ENCODE data around the gene SHOX. TPM values are rescaled to one million over a fixed set of nuclear protein-coding genes. Genes with fewer than 3 reads are reported as not detected.

SHOX gene
- total RNA-seq, 1 donor from 2014 or later: not detected

- Mint-ChIP-seq H3K27me3 (ENCODE audit: insufficient read depth, low read depth) (peaks cover 37% of the 10 kb centered on the region), H3K4me3 (no peak overlapping the region)
Observed at GRCh38 chrX:646228-646495, 15.6 kb downstream of the SHOX start.

GRCh38 chrX:646796-647195 lies 16.2 kb downstream of the SHOX start:
- H3K4me3 ChIP-seq: no peak overlapping the region
- no peaks in the 10 kb centered on the region for H3K79me2 ChIP-seq (ENCODE audit: low read depth)
- peaks cover 9% of the 10 kb centered on the region for H3K4me1 ChIP-seq
- H3K9ac ChIP-seq: no peak overlapping the region
- no peak overlapping the region for H3K4me2 ChIP-seq
- H3K9me3 ChIP-seq (ENCODE audit: low read depth): no peaks in the 10 kb centered on the region
- no peak for DNase-seq (ENCODE audit: low spot score)
- Mint-ChIP-seq H3K4me3 (no peak overlapping the region), H3K36me3 (no peaks in the 10 kb centered on the region), H3K4me1 (peaks cover 8% of the 10 kb centered on the region), H3K27me3 (ENCODE audit: insufficient read depth, low read depth) (peaks cover 32% of the 10 kb centered on the region), H3K27ac (no peak overlapping the region), H3K9me3 (no peaks in the 10 kb centered on the region)
- H3K27ac ChIP-seq: no peak overlapping the region
- no peaks in the 10 kb centered on the region for H3F3A ChIP-seq (ENCODE audit: low read depth)
- no peaks in the 10 kb centered on the region for H3K36me3 ChIP-seq
- peaks cover 18% of the 10 kb centered on the region for H4K20me1 ChIP-seq (ENCODE audit: low read depth)
- peaks cover 82% of the 10 kb centered on the region for H3K27me3 ChIP-seq
- no peak overlapping the region for H2AFZ ChIP-seq (replicated peaks)
- TF ChIP-seq CTCF (IDR thresholded peaks at IDR 0.05): no peak
- no peak for TF ChIP-seq EZH2 (IDR thresholded peaks at IDR 0.05)
- no peak for TF ChIP-seq EZH2phosphoT487 (IDR thresholded peaks at IDR 0.05)

More at GRCh38 chrX:646228-646495, 15.6 kb downstream of the SHOX start:
- Histone ChIP-seq H4K20me1 (ENCODE audit: low read depth) (peaks cover 25% of the 10 kb centered on the region), H3K9ac (no peak overlapping the region), H3K4me2 (no peak overlapping the region), H3K27me3 (peaks cover 84% of the 10 kb centered on the region), H2AFZ (replicated peaks) (no peak overlapping the region), H3K9me3 (ENCODE audit: low read depth) (no peaks in the 10 kb centered on the region), H3K4me1 (peaks cover 9% of the 10 kb centered on the region), H3K4me3 (no peak overlapping the region), H3K36me3 (no peaks in the 10 kb centered on the region), H3K79me2 (ENCODE audit: low read depth) (no peaks in the 10 kb centered on the region), H3K27ac (no peak overlapping the region), H3F3A (ENCODE audit: low read depth) (no peaks in the 10 kb centered on the region)
- Mint-ChIP-seq H3K36me3 (no peaks in the 10 kb centered on the region), H3K4me1 (peaks cover 7% of the 10 kb centered on the region), H3K27ac (no peak overlapping the region), H3K9me3 (no peaks in the 10 kb centered on the region)
- no peak for DNase-seq (ENCODE audit: low spot score)
- TF ChIP-seq EZH2 (IDR thresholded peaks at IDR 0.05) (no peak), CTCF (IDR thresholded peaks at IDR 0.05) (no peak), EZH2phosphoT487 (IDR thresholded peaks at IDR 0.05) (no peak)

GRCh38 chrX:649166-649565 lies 18.6 kb downstream of the SHOX start:
- Mint-ChIP-seq H3K27ac (no peak overlapping the region), H3K9me3 (no peaks in the 10 kb centered on the region), H3K36me3 (no peaks in the 10 kb centered on the region), H3K4me1 (peaks cover 17% of the 10 kb centered on the region), H3K27me3 (ENCODE audit: insufficient read depth, low read depth) (peaks cover 26% of the 10 kb centered on the region), H3K4me3 (no peak overlapping the region)
- no peak overlapping the region for H3K9ac ChIP-seq
- H3K4me3 ChIP-seq: no peak overlapping the region
- H3K4me2 ChIP-seq: no peak overlapping the region
- H3F3A ChIP-seq (ENCODE audit: low read depth): no peaks in the 10 kb centered on the region
- H3K27me3 ChIP-seq: peaks cover 58% of the 10 kb centered on the region
- no peak overlapping the region for H2AFZ ChIP-seq (replicated peaks)
- no peak for TF ChIP-seq CTCF (IDR thresholded peaks at IDR 0.05)
- no peak for TF ChIP-seq EZH2phosphoT487 (IDR thresholded peaks at IDR 0.05)
- no peak for TF ChIP-seq EZH2 (IDR thresholded peaks at IDR 0.05)
- no peaks in the 10 kb centered on the region for H3K36me3 ChIP-seq
- no peaks in the 10 kb centered on the region for H3K79me2 ChIP-seq (ENCODE audit: low read depth)
- peaks cover 7% of the 10 kb centered on the region for H4K20me1 ChIP-seq (ENCODE audit: low read depth)
- H3K9me3 ChIP-seq (ENCODE audit: low read depth): no peaks in the 10 kb centered on the region
- no peak for DNase-seq (ENCODE audit: low spot score)
- H3K4me1 ChIP-seq: peaks cover 7% of the 10 kb centered on the region
- no peak overlapping the region for H3K27ac ChIP-seq

GRCh38 chrX:650324-650723 lies 19.7 kb downstream of the SHOX start:
- Histone ChIP-seq H3F3A (ENCODE audit: low read depth) (no peaks in the 10 kb centered on the region), H3K27ac (no peak overlapping the region), H3K79me2 (ENCODE audit: low read depth) (no peaks in the 10 kb centered on the region), H3K36me3 (no peaks in the 10 kb centered on the region), H3K27me3 (peaks cover 46% of the 10 kb centered on the region), H3K4me3 (no peak overlapping the region), H4K20me1 (ENCODE audit: low read depth) (no peaks in the 10 kb centered on the region), H2AFZ (replicated peaks) (no peak overlapping the region), H3K4me2 (no peak overlapping the region), H3K4me1 (no peaks in the 10 kb centered on the region), H3K9me3 (ENCODE audit: low read depth) (no peaks in the 10 kb centered on the region), H3K9ac (no peak overlapping the region)
- H3K27me3 Mint-ChIP-seq (ENCODE audit: insufficient read depth, low read depth): peaks cover 21% of the 10 kb centered on the region
- TF ChIP-seq EZH2 (IDR thresholded peaks at IDR 0.05) (no peak), EZH2phosphoT487 (IDR thresholded peaks at IDR 0.05) (no peak), CTCF (IDR thresholded peaks at IDR 0.05) (no peak)
- H3K36me3 Mint-ChIP-seq: no peaks in the 10 kb centered on the region
- DNase-seq (ENCODE audit: low spot score): no peak
- no peaks in the 10 kb centered on the region for H3K9me3 Mint-ChIP-seq
- H3K4me3 Mint-ChIP-seq: no peak overlapping the region
- H3K27ac Mint-ChIP-seq: no peak overlapping the region
- H3K4me1 Mint-ChIP-seq: peaks cover 13% of the 10 kb centered on the region

Data from neural progenitor cell (in vitro differentiated cells).